Pons (tissue), 1 donor: ENCODE data around the gene EDDM3A.
A peak's percentile ranks its signal among the peaks of the same experiment; 100 is the strongest.
"Not testable (repeated sequence)": the region's sequence is repeated elsewhere in the genome, so short reads cannot be mapped to it uniquely, and the experiment has no call there.

ENCODE experiments used
- DNase-seq: peaks from one replicate; pipeline ENCODE4 v3.0.0-alpha.2; 2016; ENCODE audit warnings: low spot score

EDDM3A gene, protein sequence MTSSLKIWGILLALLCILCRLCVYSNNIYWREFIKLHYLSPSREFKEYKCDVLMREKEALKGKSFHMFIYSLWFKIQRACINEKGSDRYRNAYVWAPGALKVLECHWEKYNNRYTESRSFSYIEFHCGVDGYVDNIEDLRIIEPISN

DNA sequence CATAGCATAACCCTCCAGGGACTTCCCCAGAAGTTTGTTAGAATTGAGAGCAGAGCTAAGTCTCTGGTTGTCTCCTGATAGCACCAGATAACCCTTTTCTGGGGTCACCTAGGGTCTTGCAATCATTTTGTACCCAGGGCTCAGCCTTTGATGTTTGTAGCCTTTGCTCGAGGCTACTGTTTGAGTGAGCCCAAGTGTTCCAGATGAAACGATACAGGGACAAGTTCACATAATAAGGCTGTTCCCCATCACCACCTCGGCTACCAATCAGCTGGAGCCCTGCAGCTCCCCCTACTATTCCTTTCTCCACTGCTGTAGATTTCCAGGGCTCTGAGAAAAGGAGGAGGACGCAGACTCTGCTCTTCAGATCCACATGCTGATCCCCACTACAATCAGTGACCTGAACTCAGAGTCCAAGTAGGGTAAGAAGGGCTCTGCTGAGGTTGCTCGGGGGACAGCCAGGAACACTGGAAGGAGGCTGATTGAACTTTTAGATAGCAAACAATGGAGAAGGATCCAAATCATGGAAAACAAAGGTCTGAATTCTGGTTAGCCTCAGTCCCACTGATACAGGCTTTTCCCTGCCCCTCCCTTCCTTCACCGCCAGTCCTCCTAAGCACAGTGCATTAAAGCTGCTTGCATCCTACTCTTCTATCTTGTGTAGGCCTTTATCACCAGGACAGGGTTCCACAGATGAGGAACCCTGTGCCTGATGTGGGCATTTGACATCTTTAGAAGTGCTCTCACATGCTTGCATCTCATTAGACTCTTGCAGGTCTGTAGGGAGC lies at the start of gene EDDM3A:
Gene EDDM3A (plus strand): TSS at position 317 of the 788 bp plus-strand sequence. CDS start 1,694 bp downstream, outside the sequence.
- DNase-seq: no peak

DNA sequence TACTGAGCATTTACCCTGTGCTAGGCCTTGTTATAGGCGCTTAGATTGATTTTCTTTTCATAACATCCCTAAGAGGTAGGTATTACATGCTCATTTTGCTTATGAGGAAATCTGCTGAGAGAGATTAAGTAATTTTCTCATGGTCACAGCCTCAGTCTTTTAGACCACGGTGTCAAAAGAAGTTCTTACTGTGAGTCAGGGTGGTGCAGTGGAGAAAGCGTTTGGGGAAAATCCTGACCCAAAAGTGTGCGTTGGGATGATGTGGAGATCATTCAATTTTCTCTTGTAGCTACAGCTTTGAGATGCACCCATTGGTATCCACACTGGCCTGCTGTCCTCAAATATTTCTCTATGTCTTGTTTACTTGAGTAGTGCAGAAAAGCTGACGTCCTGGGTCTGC lies 48.9 kb upstream of the EDDM3A start:
- DNase-seq: no peak

DNA sequence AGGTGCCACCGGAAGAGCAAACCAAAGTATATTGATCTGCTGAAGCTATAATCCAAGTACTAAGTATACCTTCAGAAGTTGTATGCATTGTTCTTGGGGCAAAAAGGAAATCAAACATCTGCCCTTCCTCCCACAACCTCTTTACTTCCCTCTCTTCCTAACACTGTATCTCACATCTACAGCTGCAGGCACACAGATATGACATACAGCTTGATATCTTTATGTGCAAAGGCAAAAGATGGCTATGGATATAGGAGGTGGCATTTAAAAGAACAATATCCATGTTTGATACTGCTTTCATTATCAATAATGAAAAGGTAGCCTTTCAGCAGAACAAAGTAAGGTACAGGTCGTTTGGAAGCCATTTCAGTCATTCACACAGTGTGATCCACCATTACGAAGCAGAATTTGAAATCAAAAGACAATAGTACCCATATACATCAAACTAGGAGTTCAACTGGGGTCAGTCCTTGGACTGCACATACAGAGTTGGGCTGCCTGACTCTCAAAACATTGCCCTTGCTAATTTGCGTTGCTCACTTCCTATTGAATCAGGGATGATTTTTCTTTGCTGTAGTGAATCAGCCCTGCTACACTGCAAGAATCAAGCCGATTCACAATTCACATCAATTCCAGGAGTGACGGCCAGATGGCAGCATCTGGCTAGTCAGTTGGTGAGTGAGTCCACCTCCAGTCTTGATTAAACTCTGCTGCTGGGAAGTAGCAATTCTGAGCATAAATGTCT lies 48.2 kb upstream of the EDDM3A start:
- peak; percentile 92 for DNase-seq

DNA sequence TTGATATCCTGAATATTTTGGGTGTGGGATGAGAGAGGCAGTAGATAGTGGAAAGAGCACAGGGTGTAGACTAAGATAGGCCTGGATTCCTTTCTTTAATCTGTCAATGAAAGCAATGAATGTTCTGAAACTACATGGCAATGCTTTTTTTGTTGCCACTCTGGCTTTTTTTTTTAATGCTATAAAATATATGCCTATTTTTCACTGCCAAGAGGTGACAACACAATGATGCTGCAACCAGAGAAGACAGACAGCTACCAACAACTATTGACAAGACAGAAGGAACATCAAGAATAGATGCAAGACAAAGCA lies 47.7 kb upstream of the EDDM3A start:
- no peak for DNase-seq

DNA sequence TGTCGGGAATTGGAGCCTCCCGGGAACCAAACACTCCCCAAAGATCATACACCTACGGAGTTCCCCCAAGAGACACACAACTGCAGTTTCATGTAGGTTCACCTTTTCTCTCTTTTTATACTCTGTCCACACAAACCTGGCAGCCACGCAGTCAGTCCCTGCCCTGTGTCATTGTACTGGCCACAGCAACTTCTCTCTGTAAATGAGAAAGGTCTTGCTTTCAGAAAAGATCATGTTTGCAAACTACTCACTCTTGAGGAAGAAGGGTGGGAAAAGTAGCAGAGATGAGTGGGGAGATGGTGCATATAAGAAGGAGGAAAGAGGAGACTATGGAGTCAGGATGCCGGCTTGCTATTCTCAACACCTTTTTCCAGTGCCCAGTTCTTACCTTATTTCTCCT lies 46.8 kb upstream of the EDDM3A start:
- no peak for DNase-seq

DNA sequence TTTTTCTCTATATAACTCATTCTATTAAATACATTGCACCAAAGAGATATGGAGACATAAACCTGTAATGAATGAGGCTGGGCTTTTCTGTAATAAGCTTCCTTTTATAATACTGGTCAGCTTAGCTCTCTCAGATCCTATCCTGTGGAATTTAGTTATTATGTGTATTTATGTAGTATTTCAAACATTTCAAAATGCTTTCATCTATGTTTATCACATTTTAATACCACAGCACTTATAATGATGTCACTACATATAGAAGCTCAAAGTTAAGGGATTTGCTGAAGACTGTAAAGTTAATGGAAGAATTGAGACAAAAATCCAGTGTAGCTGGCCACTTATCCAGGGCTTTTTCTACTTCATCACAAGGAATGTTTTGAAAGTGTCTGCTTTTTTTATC lies 45.8 kb upstream of the EDDM3A start:
- DNase-seq: no peak

DNA sequence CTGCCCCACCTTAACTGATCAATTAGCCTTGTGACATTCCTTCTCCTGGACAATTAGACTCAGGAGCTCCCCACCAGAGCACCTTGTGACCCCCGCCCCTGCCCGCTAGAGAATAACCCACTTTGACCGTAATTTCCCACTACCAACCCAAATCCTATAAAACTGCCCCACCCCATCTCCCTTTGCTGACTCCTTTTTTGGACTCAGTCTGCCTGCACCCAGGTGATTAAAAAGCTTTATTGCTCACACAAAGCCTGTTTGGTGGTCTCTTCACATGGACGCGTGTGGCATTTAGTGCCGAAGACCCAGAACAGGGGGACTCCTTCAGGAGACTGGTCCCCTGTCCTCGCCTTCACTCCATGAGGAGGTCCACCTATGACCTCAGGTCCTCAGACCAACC lies 44.7 kb upstream of the EDDM3A start:
- DNase-seq: not testable (repeated sequence)

DNA sequence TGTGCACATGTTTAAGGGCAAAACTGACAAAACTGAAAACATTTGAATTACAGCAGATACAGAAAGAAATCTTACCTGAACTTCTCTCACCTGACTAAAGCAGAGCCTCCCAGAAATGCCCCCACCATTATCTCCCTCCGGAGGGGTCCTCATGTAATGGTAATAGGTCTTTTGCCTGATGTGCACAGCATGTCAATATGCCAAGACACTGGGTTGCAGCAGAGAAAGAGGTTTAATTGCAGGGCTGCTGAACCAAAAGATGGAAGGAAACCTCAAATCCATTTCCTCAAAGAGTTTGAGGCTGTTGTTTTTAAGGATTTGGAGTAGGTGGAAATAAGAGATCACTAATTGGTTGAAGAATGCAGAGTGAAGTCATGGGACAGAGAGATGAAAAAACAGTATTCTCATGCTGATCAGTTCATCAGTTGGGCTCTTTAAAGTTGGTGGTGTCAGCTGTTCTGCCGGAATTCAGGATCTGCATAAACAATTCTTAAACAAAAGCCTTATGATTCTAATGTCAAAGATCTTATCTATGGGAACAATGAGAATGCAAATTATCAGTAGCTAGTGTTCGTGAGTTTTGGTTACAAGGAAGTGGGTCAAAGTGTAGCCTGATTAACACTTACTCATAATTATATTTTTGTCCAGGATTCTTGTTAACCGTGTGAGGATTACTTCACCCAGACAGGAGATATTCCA lies 38.9 kb upstream of the EDDM3A start:
- DNase-seq: no peak

DNA sequence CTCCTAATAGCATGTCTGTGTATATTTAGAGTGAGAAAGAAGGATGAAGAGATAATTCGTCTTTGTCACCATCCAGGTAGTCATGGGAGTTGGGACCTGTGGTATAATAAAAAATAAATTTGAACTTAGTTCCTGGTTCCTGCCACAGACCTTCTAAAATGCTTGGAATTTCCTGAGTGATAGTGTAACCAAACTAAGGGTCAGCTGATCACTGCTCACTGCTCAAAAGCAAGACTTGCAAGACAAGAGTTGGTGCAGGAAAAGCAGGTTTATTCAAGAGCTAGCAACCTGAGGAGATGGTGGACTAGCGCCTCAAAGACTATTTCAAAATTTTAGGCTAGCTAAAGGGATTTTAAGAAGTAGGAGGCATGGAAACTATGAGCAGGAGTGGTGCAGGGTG lies 38.1 kb upstream of the EDDM3A start:
- no peak for DNase-seq

DNA sequence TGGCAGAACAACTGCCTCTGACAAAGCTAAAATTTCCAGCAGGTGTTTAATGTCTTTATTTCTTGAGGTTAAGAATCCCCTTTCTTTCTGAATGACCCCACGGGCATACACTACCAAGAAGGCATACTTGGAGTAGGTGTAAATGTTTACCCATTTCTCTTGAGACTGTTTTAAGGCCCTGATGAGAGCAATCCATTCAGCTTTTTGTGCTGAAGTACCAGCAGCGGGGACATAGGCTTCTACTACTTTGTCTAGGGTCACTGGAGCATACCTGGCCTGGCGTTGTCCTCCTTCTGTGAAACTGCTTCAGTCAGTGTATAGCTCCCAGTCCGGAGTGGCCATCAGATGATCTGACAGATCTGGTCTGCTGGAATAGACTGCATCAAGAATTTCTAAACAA lies 34.4 kb upstream of the EDDM3A start:
- no peak for DNase-seq

DNA sequence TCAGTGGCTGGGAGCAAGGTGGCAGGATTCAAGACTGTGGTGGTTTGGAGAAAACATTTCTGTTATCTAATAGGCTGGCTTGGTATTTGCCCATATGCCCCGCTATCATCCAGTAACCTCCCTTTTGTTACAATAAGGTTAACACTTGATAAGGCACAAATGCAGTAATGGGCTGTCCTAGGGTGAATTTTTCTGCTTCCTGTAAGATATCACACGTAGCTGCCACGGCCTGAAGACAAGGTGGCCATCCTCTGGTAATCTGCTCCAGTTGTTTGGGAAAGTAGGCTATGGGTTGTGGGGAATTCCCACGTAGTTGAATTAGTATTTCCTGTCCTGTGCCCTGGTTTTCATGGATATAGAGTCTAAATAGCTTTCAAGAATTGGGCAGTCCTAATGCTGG lies 34.0 kb upstream of the EDDM3A start:
- no peak for DNase-seq

DNA sequence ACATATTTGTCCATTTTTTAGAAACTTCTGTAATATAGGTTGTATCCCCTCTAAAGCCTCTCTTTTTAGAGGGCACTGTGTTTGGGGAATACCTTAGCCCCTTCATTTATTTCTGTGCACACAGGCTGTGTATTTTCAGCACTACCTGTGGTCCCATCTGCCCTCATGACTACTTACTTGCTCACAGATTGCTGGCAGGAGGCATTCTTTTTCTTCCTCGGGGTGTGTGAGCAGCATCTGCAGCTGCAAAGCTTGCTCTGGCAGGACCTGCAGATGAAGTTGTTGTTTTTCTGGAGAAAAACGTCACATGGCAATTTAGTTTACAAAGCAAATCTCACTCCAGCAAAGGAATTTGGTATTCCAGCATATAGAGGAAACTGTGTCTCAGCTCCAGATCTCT lies 32.8 kb upstream of the EDDM3A start:
- DNase-seq: no peak

DNA sequence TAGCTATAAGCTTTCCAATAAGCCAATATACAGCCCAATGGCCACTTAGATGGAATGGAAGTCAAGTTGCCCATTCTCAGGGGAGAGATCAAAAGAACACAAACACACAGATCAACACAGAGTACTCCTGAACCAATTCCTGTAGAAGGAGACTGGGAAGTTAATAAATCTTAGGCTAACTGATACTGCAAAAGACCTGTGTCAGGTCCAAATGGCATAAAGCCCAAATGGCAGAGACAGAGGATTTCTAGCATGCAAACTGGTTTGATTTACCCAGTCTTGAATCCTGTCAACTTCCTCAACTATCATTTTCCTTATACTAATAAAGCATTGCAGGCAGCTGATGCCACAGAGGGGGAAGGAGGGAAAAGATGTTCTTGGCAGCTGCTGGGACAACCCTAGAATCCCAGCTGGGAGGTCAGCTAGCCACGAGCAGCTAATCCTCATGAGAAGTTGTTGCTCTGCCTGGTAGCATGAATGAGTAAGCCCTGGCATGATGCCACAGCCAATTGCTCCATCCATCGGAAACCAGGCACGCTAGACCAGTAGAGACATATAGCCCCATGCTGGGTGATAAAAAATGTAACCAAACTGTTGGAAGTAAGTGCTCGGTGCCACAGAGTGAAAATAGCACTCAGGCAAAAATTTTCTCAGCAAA lies 31.0 kb upstream of the EDDM3A start:
- DNase-seq: peak; percentile 63

DNA sequence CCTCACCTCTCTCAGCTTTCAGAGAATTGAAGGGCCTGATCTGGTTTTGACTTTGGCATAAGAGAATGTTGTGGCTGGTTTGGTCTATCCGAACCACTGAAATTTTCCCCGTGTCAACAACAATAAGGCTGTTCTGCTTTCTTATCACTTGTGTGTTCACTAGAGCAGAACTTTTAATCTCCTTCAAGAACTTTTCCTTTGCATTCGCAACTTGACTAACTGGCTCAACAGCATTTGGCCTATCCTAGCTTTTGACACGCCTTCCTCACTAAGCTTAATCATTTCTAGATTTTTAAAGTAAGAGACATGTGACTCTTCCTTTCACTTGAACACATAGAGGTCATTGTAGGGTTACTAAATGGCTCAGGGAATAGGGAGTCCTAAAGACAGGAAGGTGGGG lies 25.9 kb upstream of the EDDM3A start:
- no peak for DNase-seq

DNA sequence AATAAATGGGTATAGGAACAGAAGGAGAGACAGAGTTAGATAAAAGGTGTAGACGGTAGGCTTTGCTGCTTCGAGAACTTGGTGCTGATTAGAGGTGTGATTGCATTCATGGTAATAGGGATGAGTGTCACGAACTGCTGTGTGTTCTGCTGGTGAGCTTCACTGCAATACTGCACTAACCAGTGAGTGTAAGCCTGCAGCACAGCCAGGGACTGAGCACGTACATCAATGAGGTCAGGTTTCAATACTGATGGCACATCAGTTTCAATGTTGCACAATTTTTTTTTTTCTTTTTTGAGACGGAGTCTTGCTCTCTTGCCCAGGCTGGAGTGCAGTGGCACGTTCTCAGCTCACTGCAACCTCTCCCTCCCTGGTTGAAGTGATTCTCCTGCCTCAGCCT lies 24.9 kb upstream of the EDDM3A start:
- no peak for DNase-seq

DNA sequence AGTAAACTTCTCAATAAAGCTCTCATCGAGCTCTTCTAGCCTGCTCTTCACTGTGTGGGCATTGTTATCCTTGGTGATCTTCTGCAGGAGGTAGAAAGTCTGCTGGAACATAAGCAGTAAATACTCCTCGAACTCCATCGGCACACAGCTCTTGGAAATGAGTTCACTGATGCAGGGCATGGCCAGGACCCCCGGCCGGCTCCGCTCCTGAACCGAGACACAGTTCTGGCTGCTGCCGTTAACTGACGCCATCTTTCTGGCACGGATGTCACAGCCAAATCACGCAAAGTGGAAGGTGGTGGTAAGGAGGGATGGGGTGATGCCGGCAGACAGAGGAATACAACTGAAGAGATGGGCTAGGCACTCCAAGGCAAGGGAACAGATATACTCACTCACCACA lies 23.7 kb upstream of the EDDM3A start:
- no peak for DNase-seq

DNA sequence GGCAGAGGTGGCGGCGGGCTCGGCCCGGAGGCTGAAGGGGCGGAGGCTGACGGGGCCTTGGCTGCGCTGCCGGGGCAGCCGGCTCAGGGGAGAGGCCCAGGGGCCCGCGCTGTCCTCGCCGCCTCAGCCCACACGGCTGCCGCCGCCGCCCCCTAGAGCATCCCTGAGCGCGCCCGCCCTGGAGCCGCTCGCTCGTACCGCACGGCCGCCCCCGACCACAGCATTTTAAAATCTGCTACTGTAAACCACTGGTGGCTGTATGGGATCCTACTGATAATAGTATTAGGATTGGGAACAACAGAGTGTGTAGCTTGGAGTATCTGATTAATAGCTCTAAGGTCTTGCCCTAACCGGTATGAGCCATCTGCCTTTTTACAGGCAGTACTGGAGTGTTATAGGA lies 22.2 kb upstream of the EDDM3A start:
- DNase-seq: no peak

DNA sequence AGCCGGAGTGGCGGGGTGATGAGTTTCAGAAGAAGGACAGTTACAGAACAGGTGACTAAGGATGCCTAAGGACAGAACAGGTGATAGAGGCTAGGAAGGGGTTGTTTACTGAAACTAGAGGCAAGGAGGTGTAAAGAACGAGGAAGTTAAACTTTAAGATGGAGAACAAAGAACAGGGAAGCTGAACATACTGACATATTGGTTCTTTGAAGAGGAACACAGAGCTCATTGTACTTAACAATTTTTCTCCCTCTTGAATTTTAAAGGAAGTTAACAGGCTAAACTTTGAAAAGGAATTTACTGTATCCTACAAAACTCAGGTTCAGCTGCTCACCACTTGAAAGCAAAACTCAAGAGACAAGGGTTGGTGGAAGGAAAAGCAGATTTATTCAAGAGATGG lies 19.6 kb upstream of the EDDM3A start:
- not testable (repeated sequence) for DNase-seq

DNA sequence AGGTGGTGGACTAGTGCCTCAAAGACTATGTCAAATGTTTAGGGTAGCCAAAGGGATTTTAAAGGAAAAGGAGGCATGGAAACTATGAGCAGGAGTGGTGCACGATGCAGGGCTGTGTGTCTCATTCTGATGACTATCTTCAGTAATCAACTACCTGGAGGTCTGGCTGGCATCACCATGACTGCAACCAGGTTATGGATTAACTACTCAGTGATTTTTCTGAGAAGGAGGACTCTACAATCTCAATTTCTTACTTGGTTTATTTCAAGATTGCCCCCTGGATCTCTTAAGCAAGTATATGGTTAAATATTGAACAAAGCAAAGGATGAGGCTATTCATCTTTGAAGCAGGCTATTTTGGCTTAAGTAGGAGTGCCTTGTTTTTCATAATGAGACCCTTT lies 19.2 kb upstream of the EDDM3A start:
- no peak for DNase-seq

DNA sequence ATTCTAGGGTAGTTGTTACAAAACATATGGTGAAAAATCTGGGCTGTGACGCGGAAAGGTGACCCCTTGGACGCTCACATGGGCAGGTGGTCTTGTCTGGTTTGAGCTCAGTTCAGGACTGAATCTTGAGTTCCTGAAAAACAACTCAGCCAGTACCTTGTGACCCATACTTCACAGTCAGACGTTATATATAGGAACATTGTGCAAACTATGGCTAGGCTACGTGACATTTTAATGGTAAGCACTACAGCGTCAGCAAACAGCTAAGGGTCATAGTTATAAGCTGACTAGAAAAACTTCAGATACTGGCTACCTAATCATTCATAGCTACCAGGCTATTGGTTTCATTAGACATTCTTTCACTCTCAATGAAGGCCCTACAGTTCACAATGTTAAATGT lies 14.8 kb upstream of the EDDM3A start:
- peak; percentile 20 for DNase-seq

DNA sequence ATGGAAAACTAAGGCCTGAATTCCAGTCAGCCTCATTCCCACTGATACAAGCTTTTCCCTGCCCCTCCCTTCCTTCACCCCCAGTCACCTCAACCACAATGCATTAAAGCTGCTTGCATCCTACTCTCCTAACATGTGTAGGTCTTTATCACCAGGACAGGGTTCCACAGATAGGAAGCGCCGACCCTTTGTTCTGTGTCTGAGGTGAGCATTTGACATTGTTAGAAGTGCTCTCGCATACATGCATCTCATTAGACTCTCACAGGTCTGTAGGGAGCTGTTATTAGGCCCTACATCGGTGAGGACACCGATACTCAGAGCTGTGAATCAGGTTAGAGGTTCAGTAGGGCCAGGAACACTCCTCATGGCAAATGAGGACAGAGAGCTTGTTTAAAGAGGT lies 13.2 kb upstream of the EDDM3A start:
- no peak for DNase-seq

DNA sequence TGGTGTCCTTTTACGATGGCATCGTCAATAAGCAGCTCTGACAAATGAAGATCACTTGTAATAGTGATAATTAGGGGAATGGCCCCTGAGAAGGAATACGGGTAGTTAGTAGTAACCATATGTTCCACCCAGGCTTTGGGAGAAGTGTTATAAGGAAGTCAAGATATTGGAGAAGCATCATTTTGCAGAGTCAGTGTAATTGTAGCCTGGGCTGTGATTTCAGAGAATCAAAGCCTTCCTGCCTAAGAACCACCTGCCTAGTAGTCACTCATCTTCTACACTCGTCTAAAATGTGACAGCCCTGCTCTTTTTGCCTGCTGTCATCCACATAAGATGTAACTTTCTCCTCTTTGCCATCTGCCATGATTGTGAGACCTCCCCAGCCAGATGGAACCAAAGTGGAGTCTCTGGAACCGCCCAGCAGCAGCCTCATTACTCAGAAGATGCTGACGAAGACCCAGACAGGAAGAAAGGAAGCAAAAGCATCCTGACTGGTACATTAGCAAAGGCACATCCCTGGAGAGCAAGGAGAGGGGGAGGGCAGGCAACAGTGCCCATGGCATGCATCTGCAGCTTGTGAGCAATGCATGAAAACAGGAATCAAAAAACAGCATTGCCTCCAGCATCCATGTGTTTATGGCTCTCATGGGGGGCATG lies 12.6 kb upstream of the EDDM3A start:
- DNase-seq: peak; percentile 37
